ENCODE results near the gene IFNAR1.
A peak's percentile ranks its signal among the peaks of the same experiment; 100 is the strongest.
"Not testable (repeated sequence)": the region's sequence is repeated elsewhere in the genome, so short reads cannot be mapped to it uniquely, and the experiment has no call there.

IFNAR1 gene

DNA sequence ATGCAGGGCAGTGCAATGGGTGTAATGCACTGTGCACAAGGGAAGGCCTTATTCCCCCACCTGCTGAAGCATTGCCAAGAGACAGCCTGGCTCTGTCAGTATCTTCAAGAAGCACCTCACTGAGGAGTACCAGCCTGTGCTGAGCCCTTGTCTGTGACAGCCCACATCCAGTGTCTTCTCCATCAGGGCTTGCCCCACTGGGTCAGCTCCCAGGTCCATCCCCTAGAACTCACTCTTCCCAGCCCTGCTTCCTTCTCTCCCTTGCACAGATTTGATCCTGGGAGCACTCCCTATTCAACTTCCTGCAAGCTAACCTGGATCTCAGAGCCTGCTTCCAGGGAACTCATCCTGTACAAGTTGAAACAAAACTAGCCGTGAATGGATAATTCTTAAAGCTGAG, 44.8 kb downstream of the IFNAR1 start:
- no peak for DNase-seq (ENCODE audit: low read depth, low spot score)
- H3K4me3 ChIP-seq (ENCODE audit: low read length), result no peak overlapping the region

DNA sequence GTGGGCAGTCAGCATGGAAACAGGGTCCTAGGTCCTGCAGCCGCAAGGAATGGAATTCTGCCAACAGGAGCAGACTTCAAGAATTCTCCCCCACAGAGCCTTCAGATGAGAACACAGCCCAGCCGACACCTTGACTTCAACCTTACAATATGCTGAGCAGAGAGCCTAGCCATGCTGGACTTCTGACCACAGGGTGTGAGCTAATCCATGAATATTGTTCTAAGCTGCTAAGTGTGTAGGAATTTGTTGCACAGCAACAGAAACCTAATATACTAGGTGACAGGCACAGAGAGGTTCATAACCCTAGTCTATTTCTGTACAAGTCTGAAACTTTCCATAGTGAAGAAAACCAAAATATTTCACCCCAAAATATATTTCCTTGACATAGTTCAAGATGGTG, 45.5 kb downstream of the IFNAR1 start:
- no peak for DNase-seq (ENCODE audit: low read depth, low spot score)
- H3K4me3 ChIP-seq (ENCODE audit: low read length), result no peak overlapping the region

DNA sequence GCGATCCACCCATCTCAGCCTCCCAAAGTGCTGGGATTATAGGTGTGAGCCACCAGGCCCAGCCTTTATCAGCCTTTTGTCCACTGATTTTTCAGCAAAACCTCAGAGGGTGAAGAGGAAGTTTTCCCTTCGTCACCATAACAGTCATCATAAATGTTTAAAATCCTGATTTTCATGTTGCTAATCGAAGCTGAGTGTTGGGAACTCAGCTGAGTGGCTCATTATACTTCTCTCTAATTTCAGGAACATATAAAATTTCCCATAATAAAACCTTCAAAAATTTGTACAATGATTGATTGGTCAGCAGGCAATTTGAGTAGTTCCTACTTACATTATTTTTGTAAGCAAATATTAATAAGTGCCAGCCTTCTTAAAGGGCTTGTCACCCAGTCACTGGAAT, 46.6 kb downstream of the IFNAR1 start:
- no peak for DNase-seq (ENCODE audit: low read depth, low spot score)
- H3K4me3 ChIP-seq (ENCODE audit: low read length), result no peak overlapping the region

DNA sequence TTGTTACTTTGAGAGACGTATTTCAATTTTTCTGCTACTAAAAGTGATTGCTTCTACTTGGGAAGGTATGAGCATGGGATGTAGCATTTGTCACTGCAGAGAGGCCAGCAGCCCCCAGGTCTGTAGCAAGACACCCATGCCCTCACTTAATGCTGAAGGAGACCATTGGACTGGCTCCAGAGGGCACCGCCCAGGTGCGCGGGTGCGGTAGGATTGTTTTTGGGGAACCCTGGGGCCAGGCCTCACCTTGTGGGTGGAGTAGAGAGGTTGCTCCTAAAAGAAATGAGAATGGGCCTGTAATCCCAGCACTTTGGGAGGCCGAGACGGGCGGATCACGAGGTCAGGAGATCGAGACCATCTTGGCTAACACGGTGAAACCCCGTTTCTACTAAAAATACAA, 47.8 kb downstream of the IFNAR1 start:
- no peak for DNase-seq (ENCODE audit: low read depth, low spot score)
- no peak overlapping the region for H3K4me3 ChIP-seq (ENCODE audit: low read length)

DNA sequence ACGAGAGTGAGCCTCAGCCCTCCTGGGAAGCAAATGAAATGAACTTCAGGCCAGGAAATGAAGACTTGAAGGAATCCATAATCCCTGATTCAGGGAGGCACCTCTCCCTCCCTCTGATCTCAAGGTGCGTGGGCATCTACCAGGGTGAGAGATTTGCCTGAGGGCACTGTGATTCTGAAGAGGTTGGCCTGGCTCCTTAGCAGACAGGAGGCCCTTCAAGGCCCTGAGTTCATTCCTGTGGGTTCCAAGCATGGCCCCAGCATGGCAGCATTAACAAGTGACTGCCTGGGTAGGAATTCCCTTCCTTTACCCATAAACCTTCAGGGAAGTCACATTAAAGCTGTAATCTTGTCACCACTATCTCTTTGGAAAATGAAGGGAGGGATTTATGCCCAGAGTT, 48.7 kb downstream of the IFNAR1 start:
- no peak for DNase-seq (ENCODE audit: low read depth, low spot score)
- H3K4me3 ChIP-seq (ENCODE audit: low read length), result no peak overlapping the region

DNA sequence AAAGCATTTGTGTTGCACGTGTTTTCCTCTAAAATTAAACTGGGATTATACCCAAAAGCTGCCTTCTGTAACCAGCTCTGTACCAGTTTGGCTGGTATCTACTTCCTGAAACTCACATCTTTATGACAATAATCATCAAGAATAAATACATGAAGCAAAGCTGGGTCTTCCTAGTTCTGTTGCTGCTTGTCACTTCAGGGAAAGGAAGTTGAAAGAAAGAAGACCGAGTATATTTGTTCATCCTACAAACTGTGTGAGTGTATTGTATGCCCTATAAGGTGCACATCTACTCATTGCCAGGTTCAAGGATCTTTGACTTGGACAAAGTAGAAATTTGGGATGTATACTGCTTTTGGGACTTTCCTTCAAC, 49.3 kb downstream of the IFNAR1 start:
- no peak overlapping the region for H3K4me3 ChIP-seq (ENCODE audit: low read length)
- no peak for DNase-seq (ENCODE audit: low read depth, low spot score)

DNA sequence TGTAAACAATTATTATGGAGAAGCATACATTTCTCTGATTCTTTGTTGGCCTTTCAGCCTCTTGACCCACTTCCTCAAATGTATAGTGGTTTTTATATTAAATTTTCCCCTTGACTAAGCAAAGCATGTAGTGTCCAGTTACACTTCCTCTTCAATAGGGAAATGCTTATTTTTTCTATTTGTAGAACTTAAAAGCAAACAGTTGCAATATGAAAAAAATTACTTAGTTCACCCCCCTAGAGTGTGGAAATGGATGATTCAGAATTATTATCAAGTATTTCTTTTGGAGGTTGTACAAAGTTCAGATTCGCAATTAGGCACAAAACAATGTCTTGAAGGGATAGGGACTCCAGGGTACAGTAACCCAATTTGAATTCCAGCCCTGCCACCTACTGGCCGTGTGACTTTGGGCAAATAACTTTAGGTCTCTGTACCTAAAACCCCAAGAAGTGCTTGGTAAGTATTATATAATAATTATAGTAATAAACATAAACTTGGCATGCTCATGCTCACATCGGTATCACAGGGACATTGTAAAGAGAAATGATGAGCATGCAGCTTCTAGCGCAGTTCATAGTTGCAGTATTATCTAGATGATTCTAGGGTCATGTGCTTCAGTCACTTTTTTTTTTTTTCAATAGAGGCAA, 49.8 kb downstream of the IFNAR1 start:
- peak; percentile 60 for DNase-seq (ENCODE audit: low read depth, low spot score)

DNA sequence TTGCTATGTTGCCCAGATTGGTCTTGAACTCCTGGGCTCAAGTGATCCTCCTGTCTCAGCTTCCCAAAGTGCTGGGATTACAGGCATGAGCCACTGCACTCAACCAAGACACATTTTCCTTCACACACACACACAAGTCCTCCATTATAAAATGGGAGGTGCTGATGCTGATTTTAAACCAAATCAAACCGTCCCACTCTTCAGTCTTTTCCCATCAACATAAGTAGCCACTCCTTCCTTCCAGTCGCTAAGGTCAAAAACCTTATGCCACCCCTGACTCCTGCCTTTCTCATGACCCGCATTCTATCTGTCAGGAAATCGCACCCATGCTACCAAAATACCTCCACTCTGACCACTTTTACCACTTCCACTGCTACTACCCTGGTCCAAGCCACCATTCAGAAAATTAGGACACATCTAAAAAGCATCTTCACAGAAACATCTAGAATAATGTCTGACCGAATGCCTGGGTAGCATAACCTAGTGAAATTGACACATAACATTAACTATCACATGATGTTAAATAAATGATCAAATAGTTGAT, 50.4 kb downstream of the IFNAR1 start:
- no peak overlapping the region for H3K4me3 ChIP-seq (ENCODE audit: low read length)

More for the DNA sequence above, 49.8 kb downstream of the IFNAR1 start:
- H3K4me3 ChIP-seq (ENCODE audit: low read length), result no peak overlapping the region

DNA sequence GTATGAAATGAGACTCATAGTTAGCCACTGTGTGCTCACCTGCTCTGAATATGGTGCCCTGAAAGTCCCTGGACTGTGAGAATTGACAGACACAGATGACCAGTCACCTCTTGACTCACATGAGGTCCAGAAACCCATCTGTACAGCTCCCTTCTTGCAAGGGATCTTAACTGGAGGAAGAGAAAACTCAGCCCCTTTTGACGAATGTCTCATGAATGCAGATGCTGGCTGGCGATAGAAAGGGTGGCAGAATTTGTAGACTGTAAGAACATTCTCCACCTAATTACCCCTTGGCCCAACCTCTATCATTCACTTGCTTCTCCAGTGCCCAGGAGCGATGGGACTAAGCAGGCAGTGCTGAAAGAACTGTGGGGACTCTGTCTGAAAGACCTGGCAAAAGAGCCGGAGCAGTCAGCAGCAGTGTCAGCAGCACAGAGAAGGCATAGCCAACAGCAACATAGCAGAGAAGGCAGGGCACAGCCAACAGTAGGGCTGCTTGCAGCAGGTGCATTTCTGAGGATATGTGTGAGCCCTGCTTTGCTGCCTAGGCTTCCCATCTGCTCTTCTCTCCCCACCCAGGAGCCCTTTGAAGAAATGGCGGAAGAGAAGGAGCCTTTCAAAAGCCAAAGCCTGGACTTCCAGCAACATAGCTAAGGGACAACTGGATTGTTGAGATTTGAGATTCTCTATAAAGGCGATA, 52.6 kb downstream of the IFNAR1 start:
- no peak for DNase-seq (ENCODE audit: low read depth, low spot score)
- H3K4me3 ChIP-seq (ENCODE audit: low read length), result no peak overlapping the region

More for the DNA sequence above, 50.4 kb downstream of the IFNAR1 start:
- DNase-seq (ENCODE audit: low read depth, low spot score), result no peak

DNA sequence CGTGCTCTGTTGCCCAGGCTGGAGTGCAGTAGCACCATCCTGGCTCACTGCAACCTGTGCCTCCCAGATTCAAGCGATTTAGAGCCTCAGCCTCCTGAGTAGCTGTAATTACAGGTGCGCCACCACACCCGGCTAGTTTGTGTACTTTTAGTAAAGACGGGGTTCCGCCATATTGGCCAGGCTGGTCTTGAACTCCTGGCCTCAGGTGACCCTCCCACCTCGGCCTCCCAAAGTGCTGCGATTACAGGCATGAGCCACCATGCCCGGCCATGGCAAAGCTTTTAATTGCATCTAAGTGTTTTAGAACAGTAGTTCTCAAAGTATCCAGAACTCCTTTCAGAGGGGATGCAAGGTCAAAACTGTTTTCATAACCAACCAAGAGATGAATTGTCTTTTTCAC, 53.3 kb downstream of the IFNAR1 start:
- no peak for DNase-seq (ENCODE audit: low read depth, low spot score)
- H3K4me3 ChIP-seq (ENCODE audit: low read length), result no peak overlapping the region

DNA sequence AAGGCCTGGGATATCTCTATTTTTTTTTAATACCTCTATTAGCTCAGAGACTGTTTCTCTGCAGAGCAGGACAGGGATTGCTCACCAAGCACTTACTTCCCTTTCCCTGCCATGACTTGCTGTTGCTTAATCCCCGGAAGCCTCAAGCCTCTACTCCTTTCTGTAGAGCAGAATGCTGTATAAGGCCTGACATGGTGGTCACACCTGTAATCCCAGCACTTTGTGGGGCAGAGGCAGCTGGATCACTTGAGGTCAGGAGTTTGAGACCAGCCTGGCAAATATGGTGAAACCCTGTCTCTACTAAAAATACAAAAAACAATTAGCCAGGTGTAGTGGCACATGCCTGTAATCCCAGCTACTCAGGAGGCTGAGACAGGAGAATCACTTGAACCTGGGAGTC, 55.2 kb downstream of the IFNAR1 start:
- not testable (repeated sequence) for H3K4me3 ChIP-seq (ENCODE audit: low read length); DNase-seq (ENCODE audit: low read depth, low spot score)

DNA sequence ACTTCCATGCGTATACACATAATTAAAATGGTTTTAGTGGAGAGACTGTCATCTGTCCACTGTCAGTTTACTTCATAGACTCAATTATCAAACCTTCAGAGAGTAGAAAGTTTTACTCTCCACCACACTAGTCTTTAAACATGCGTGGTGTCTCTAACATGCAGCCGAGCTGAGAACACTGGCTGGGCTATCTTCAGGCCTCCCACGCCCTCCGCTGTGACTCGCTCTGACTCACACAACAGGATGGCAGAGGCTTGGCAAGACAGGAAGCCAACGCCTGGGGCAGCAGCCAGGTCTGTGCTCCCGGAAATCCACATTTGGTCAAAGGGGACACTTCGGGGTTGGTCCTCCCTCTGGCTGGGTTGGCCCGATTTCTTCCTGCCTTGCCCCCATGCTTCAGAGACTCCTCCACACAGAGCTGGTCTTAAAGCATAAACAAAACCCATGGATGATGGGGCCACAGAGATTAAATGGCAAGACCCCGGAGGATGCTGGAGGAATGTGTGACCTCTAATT, 55.8 kb downstream of the IFNAR1 start:
- no peak for DNase-seq (ENCODE audit: low read depth, low spot score)
- H3K4me3 ChIP-seq (ENCODE audit: low read length), result no peak overlapping the region

DNA sequence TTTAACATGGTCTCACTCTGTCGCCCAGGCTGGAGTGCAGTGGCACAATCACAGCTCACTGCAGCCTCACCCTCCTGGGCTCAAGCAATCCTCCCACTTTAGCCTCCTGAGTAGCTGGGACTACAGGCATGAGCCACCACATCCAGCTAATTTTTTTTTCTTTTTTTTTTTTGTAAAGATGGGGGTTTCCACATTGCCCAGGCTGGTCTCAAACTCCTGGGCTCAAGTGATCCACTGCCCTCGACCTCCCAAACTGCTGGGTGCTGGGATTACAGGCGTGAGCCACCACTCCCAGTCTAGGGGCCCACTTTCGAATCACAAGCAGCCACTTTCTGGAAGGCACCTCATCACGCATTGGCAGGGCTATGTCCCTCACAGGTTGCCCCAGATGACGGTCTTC, 56.6 kb downstream of the IFNAR1 start:
- DNase-seq (ENCODE audit: low read depth, low spot score); H3K4me3 ChIP-seq (ENCODE audit: low read length): not testable (repeated sequence)

DNA sequence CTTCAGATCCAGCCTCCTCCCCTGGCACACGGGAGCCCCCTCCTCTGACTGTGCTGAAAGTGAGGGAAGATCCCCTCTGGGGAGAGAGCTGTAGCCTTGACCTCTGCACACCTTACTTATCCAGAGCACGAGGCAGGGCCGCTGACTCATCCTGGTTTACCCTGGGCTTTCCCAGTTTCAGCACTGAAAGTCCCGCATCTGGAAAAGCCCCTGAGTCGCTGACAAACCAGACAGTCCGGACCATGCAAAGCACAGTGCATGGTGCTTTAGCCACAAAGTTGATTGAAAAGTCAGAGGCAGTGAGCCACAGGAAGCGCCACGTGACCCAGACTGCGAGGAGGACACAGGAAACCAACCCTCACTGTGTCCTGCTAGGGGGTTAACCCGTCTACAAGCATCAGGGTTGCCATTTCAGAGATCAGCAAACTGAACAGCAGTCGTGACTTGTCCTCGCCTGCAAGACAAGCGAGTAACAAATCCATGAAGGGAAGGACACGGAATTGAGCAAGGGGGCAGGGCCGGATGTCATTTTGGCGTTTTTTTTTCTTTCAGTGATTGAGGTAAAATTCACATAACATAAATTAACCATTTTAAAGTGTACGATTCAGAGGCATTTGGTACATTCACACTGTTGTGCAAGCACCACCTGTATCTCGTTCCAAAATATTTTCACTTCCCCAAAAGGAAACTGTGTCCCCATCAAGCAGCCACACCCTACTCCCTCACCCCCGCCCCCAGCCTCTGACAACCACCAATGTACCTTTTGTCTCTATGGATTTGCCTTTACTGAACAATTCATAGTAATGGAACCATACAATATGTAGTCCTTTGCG, 58.5 kb downstream of the IFNAR1 start:
- DNase-seq (ENCODE audit: low read depth, low spot score), result no peak
- H3K4me3 ChIP-seq (ENCODE audit: low read length), result peak overlapping the region; percentile 49

DNA sequence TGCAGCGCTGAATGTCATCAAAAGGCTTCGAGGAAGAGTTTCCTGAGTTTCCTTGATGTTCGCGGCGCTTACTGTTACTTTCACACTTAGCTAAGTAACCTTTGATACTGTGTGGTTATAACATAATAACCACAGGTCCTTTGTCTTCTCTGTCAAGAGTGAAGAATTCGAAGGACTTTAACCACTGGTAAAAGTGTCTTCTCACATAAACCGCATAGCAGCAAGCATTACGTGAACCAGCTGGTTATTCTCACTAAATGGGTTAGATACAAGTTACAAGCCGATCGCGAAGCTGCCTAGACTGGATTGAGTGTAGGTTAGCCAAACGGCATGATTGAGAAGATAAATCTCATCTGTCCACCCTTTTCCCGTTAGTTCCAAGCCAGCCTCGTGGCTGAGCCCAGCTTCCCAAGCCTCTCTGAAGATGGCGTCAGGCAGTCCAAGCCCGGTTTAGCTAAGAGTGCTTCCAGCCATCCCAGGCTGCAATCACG, 60.1 kb downstream of the IFNAR1 start:
- DNase-seq (ENCODE audit: low read depth, low spot score), result peak; percentile 81
- no peak overlapping the region for H3K4me3 ChIP-seq (ENCODE audit: low read length)

DNA sequence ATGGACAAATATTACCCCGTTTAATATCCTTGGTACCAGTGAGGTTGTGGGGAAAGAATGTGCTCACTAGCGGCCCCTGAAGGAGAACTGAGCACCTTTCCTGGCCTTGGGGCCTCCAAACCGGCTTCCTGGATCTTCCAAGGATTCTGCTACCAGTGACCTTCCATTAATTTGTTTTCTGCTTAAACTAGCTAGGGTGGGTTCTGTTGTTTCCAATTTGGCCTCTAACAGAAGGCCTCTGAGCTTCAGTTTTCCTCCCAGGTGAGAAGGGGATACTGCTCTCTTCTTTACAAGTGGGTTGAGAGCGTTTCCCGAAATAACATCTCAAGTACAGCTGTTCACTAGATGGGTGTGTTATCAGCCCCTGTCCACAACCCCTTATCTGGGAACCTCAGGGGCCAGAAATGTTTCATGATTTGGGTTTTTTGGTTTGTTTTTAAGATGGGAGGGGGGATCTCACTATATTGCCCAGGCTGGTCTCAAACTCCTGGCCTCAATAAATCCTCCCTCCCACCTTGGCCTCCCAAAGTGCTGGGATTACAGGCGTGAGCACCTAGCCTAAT, 61.5 kb downstream of the IFNAR1 start:
- no peak for DNase-seq (ENCODE audit: low read depth, low spot score)

DNA sequence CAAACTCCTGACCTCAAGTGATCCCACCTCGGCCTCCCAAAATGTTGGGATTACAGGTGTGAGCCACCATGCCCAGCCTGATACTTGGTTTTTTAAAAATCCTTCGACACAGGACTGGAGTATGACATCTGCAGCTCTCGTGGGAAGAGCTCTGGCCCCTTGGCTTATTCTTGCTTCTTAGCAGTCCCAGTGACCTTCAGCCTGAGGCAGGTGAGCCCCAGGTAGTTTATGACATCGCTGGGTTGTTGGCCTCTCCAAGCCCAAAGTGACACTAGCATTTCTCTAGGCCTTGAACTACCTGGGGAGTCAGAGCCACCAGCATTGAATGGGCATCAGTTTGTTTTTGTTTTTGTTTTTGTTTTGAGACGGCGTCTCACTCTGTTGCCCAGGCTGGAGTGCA, 62.5 kb downstream of the IFNAR1 start:
- no peak overlapping the region for H3K4me3 ChIP-seq (ENCODE audit: low read length)
- DNase-seq (ENCODE audit: low read depth, low spot score), result no peak

More for the DNA sequence above, 61.5 kb downstream of the IFNAR1 start:
- no peak overlapping the region for H3K4me3 ChIP-seq (ENCODE audit: low read length)

DNA sequence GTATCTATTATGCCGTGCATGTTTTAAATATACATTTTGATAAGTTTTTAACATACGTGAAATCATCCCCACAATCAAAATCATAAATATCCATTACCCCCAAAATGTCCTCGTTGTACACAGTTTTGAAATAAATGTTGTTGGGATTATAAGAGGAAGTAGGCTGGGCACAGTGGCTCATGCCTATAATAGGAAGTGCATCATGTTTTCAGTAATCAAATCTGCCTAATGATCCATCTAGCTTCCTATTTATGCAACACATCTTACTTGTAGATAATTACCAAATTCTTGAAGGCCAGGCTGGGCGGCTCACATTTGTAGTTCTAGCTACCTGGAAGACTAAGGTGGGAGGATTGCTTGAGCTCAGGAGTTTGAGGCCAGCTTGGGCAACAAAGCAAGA, 63.4 kb downstream of the IFNAR1 start:
- H3K4me3 ChIP-seq (ENCODE audit: low read length), result no peak overlapping the region
- DNase-seq (ENCODE audit: low read depth, low spot score), result no peak

DNA sequence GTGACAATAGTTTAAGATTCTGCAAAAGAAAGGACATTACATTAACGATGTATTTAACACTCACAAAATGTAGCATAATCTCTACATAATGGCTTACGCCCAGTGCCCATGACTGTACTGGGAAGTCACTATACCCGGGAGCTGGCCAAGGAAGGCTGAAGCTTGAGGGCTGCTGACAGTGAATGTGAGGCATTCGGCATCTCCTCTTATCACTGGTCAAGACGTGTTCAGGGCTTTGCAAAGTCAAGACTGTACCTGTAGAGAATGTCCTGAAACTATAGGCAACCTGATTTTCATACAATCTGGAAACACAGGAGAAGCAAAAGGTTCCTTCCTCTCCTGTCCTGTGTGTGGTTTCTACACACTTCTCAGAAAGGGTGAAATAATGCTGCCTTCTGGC, 65.7 kb downstream of the IFNAR1 start:
- DNase-seq (ENCODE audit: low read depth, low spot score), result no peak
- no peak overlapping the region for H3K4me3 ChIP-seq (ENCODE audit: low read length)
